ENCODE data around the gene LRFN5.

- TF ChIP-seq CTCF (IDR thresholded peaks at IDR 0.05; ENCODE audit: borderline replicate concordance, extremely low read depth, low read length, poor library complexity, severe bottlenecking), result no peak
- TF ChIP-seq EZH2 (IDR thresholded peaks at IDR 0.05; ENCODE audit: borderline replicate concordance, low read depth, low read length, severe bottlenecking), result no peak
Observed at GRCh38 chr14:41570415-41571155, 36.1 kb upstream of the LRFN5 start.

Data from DND-41 (cell line).